A549 (cell line): ENCODE data around the gene KEAP1. TPM values are rescaled to one million over a fixed set of nuclear protein-coding genes. Genes with fewer than 3 reads are reported as not detected.

Source experiments
- ATAC-seq, 2 experiments: fragments of 200-7000 bp in 1 of 2; fragments of >200 bp in 1 of 2; cut with Nextera tagmentation in 1 of 2; cut with Tn5 transposase in 1 of 2; 3 replicates each; pipeline versions ENCODE4 v1.8.0 to v1.9.1; 2018 to 2020; ENCODE audit warnings: mild to moderate bottlenecking in 1 of 2, moderate library complexity in 1 of 2
- CTCF ChIA-PET: fragments of 300-600 bp; sonication (Branson Sonifier 250); formaldehyde crosslinking; extraction: SDS; loops from one replicate; lab custom pipeline; 2021; ENCODE audit warnings: antibody characterized with exemption, inconsistent platforms; lab: Yijun Ruan, JAX
- POLR2A ChIA-PET: fragments of 350-600 bp; formaldehyde crosslinking; extraction: SDS; loops from one replicate; lab custom pipeline; 2021; ENCODE audit warnings: antibody characterized with exemption, inconsistent platforms; lab: Yijun Ruan, JAX
- DNase-seq, 2 experiments: peaks; one replicate each; pipeline versions ENCODE4 v3.0.0 to v3.0.0-alpha.2; 2011 to 2016; ENCODE audit warnings: low read depth in 1 of 2, low spot score in 1 of 2
- FAIRE-seq: peaks from 2 replicates; lab custom pipeline; 2011; peaks lifted over from hg19 to GRCh38; lab: Jason Lieb, UNC
- H3K27ac ChIP-seq, 2 experiments: fragments of >200 bp; sonication (Bioruptor Twin); formaldehyde crosslinking; 3 replicates each; pipeline ENCODE4 v1.5.1; 2016 to 2017
- H3K4me1 ChIP-seq: fragments of >200 bp; sonication (Bioruptor Twin); formaldehyde crosslinking; 3 replicates; pipeline ENCODE4 v1.6.1; 2016
- H3K4me2 ChIP-seq: fragments of >200 bp; sonication (Bioruptor Twin); formaldehyde crosslinking; 3 replicates; pipeline ENCODE4 v1.6.1; 2016
- H3K4me3 ChIP-seq: fragments of >200 bp; sonication (Bioruptor Twin); formaldehyde crosslinking; 3 replicates; pipeline ENCODE4 v1.5.1; 2016
- H3K9me3 ChIP-seq: fragments of >200 bp; sonication (Bioruptor Twin); formaldehyde crosslinking; 3 replicates; pipeline ENCODE4 v1.6.1; 2016
- CHD2 ChIP-seq: fragments of 150-350 bp; IDR thresholded peaks from 2 replicates; pipeline ENCODE4 v1.6.1; 2014; ENCODE audit warnings: low read length; ENCODE audit not compliant: partially characterized antibody
- CHD4 ChIP-seq: fragments of 200-600 bp; sonication (generic); IDR thresholded peaks from 2 replicates; pipeline ENCODE4 v1.6.1; 2016; ENCODE audit warnings: antibody characterized with exemption, mild to moderate bottlenecking, borderline replicate concordance
- CTCF ChIP-seq: fragments of >200 bp; sonication (Bioruptor Twin); formaldehyde crosslinking; IDR thresholded peaks from 3 replicates; pipeline ENCODE4 v1.5.1; 2016
- EHMT2 ChIP-seq: fragments of 200-600 bp; sonication (generic); IDR thresholded peaks from 2 replicates; pipeline ENCODE4 v1.6.1; 2016; ENCODE audit warnings: antibody characterized with exemption, low read depth, mild to moderate bottlenecking, moderate library complexity
- FOXS1 ChIP-seq: fragments of 250-450 bp; sonication (Bioruptor Pico); IDR thresholded peaks from 2 replicates; pipeline ENCODE4 v1.5.0; 2020; ENCODE audit warnings: mild to moderate bottlenecking, moderate library complexity
- HDAC2 ChIP-seq: fragments of 200-600 bp; sonication (generic); IDR thresholded peaks from 2 replicates; pipeline ENCODE4 v1.6.1; 2016
- HEYL ChIP-seq: fragments of 250-450 bp; sonication (Bioruptor Pico); IDR thresholded peaks from 2 replicates; pipeline ENCODE4 v1.8.0; 2021; ENCODE audit warnings: mild to moderate bottlenecking, moderate library complexity
- JUNB ChIP-seq: fragments of >200 bp; sonication (Bioruptor Twin); formaldehyde crosslinking; IDR thresholded peaks from 2 replicates; pipeline ENCODE4 v1.6.1; 2016
- MAFK ChIP-seq: fragments of 450-650 bp; IDR thresholded peaks from 2 replicates; pipeline ENCODE4 v1.6.1; 2014; ENCODE audit not compliant: partially characterized antibody
- MAX ChIP-seq: IDR thresholded peaks from 2 replicates; pipeline ENCODE4 v1.6.1; 2012
- NFE2L2 ChIP-seq: fragments of 150-350 bp; conservative IDR thresholded peaks from 2 replicates; pipeline ENCODE4 v1.6.1; 2014; ENCODE audit warnings: low read length
- NPAS2 ChIP-seq: fragments of 250-450 bp; sonication (Bioruptor Pico); IDR thresholded peaks from 2 replicates; pipeline ENCODE4 v1.8.0; 2022; ENCODE audit warnings: mild to moderate bottlenecking, moderate library complexity, borderline replicate concordance
- PBX3 ChIP-seq: IDR thresholded peaks from 2 replicates; pipeline ENCODE4 v1.6.1; 2012
- POLR2AphosphoS2 ChIP-seq: conservative IDR thresholded peaks from 2 replicates; pipeline ENCODE4 v1.6.1; 2012; ENCODE audit warnings: low read length, improper control_type of control experiment, inconsistent platforms
- RARB ChIP-seq: fragments of 250-450 bp; sonication (Bioruptor Pico); IDR thresholded peaks from 2 replicates; pipeline ENCODE4 v1.8.0; 2021; ENCODE audit warnings: mild to moderate bottlenecking, moderate library complexity
- REST ChIP-seq: fragments of 200-600 bp; sonication (generic); IDR thresholded peaks from 2 replicates; pipeline ENCODE4 v1.6.1; 2016; ENCODE audit warnings: antibody characterized with exemption, mild to moderate bottlenecking, moderate library complexity
- RFX5 ChIP-seq: fragments of 450-650 bp; IDR thresholded peaks from 2 replicates; pipeline ENCODE4 v1.7.1; 2014; ENCODE audit warnings: antibody characterized with exemption, mild to moderate bottlenecking, moderate library complexity
- RNF2 ChIP-seq: fragments of 200-600 bp; sonication (generic); IDR thresholded peaks from 2 replicates; pipeline ENCODE4 v1.6.1; 2016; ENCODE audit warnings: low read depth, mild to moderate bottlenecking, antibody characterized with exemption, moderate library complexity, borderline replicate concordance
- SMC3 ChIP-seq: fragments of >200 bp; sonication (Bioruptor Twin); formaldehyde crosslinking; IDR thresholded peaks from 3 replicates; pipeline ENCODE4 v1.6.1; 2018; ENCODE audit warnings: inconsistent platforms
- WGBS: methylation state at CpG from one replicate; pipeline ENCODE4 v1.1.6; 2017; ENCODE audit errors: missing lambda C conversion rate; 5-methylcytosine and 5-hydroxymethylcytosine counted together
- polyA plus RNA-seq, 4 experiments: library from polyadenylated mRNA; depleted of rRNA in 3 of 4; stranded (reverse); fragments of >200 nt; fragmentation: RNase III in 1 of 4; extraction: RNeasy Plus Mini Kit Qiagen cat#74134 plus additional on column Dnase treatment in 1 of 4; gene quantifications; 2 replicates in 3 of 4; 3 replicates in 1 of 4; pipeline ENCODE4 v1.2.3, GENCODE V29; 2011 to 2017

Gene KEAP1
- polyA plus RNA-seq, 2 of the 4 experiments (the other 2 are of a cell fraction) = 49.3 to 67.7 TPM

- POLR2A ChIA-PET = no interaction called here
- no peak for TF ChIP-seq CTCF
- no peak for TF ChIP-seq PBX3
- no peak for TF ChIP-seq HEYL (CRISPR knock-in tag)
- TF ChIP-seq RFX5 = no peak
- TF ChIP-seq NPAS2 (CRISPR knock-in tag) = no peak
- no peak for TF ChIP-seq NFE2L2
- no peak for TF ChIP-seq CHD2
- no peak for TF ChIP-seq FOXS1 (CRISPR knock-in tag)
- no peak for TF ChIP-seq HDAC2
- TF ChIP-seq MAX = no peak
- no peak for TF ChIP-seq JUNB
- TF ChIP-seq, all 56 proteins: peak for 0
- ATAC-seq = no peak
These were observed 50.2 kb downstream of the KEAP1 start for GRCh38 chr19:10452726-10453618.

GRCh38 chr19:10450853-10451609 is 52.1 kb downstream of the KEAP1 start:
- POLR2A ChIA-PET = no interaction called here
- ATAC-seq (peak; percentile 51 to 85; a peak in 4 of 6 replicates), FAIRE-seq (no peak), DNase-seq (peak; percentile 34 to 69)
- 89% methylated on average over 10 of the region's 25 CpGs for WGBS
- CTCF ChIA-PET = interaction anchor here (0.5 to 1.5 kb wide), 5 partner anchors 16 to 238 kb away, joined by 3 to 7 read pairs (median 3); no protein-coding TSS in a partner anchor
- H3K9me3 ChIP-seq = no peaks in the 10 kb centered on the region
- H3K27ac ChIP-seq = no peak overlapping the region
- no peak overlapping the region for H3K4me3 ChIP-seq
- H3K4me1 ChIP-seq = no peaks in the 10 kb centered on the region
- H3K4me2 ChIP-seq = no peak overlapping the region
- TF ChIP-seq CTCF (no peak), HDAC2 (no peak), PBX3 (no peak), NFE2L2 (no peak), RARB (no peak), RNF2 (no peak), MAX (no peak), MAFK (no peak), POLR2AphosphoS2 (no peak), SMC3 (no peak), EHMT2 (no peak), REST (no peak), CHD4 (no peak)

More at GRCh38 chr19:10452726-10453618, 50.2 kb downstream of the KEAP1 start:
- 55% methylated on average over 2 of the region's 25 CpGs for WGBS
- FAIRE-seq = no peak
- no peak for DNase-seq
- Histone ChIP-seq H3K9me3 (no peaks in the 10 kb centered on the region), H3K4me2 (no peak overlapping the region), H3K27ac (no peak overlapping the region), H3K4me3 (no peak overlapping the region), H3K4me1 (no peaks in the 10 kb centered on the region)
- CTCF ChIA-PET = interaction anchor here (1.4 to 1.5 kb wide), 2 partner anchors 19 to 31 kb away, joined by 3 to 4 read pairs; no protein-coding TSS in a partner anchor
